Measurements from ENCODE around the gene HES4.

HES4 gene

GRCh38 chr1:1003618-1004419 lies 3.9 kb upstream of the HES4 start:
- TF ChIP-seq TEAD4 (IDR thresholded peaks at IDR 0.05) (no peak), MAX (IDR thresholded peaks at IDR 0.05) (no peak), USF1 (IDR thresholded peaks at IDR 0.05) (no peak), CEBPB (IDR thresholded peaks at IDR 0.05) (no peak), EP300 (IDR thresholded peaks at IDR 0.05; ENCODE audit: borderline replicate concordance) (no peak), EGR1 (IDR thresholded peaks at IDR 0.05) (no peak), NFIC (IDR thresholded peaks at IDR 0.05) (no peak), REST (IDR thresholded peaks at IDR 0.05; ENCODE audit: low read depth) (no peak), FOXM1 (IDR thresholded peaks at IDR 0.05; ENCODE audit: borderline replicate concordance, low read depth) (no peak), YY1 (IDR thresholded peaks at IDR 0.05; ENCODE audit: low read depth) (no peak), TAF1 (IDR thresholded peaks at IDR 0.05; ENCODE audit: low read depth) (no peak)

GRCh38 chr1:1001057-1001783 lies 1.3 kb upstream of the HES4 start:
- TF ChIP-seq USF1 (IDR thresholded peaks at IDR 0.05) (no peak), ZBTB7A (IDR thresholded peaks at IDR 0.05; ENCODE audit: low read depth) (peak; percentile 80; the same call in 1 of the 2 replicates), EP300 (IDR thresholded peaks at IDR 0.05; ENCODE audit: borderline replicate concordance) (peak; percentile 7; the same call in 1 of the 2 replicates)

- no peak for TF ChIP-seq YY1 (IDR thresholded peaks at IDR 0.05; ENCODE audit: low read depth)
- TF ChIP-seq TCF12 (IDR thresholded peaks at IDR 0.05; ENCODE audit: low read depth) = peak; percentile 18; the same call in 1 of the 2 replicates
- TF ChIP-seq TEAD4 (IDR thresholded peaks at IDR 0.05) = no peak
- peak; percentile 1; the same call in 1 of the 2 replicates for TF ChIP-seq NFIC (IDR thresholded peaks at IDR 0.05)
- TF ChIP-seq MAX (IDR thresholded peaks at IDR 0.05) = peak; percentile 98
- peak; percentile 84 for TF ChIP-seq USF1 (IDR thresholded peaks at IDR 0.05)
- peak; percentile 6 for TF ChIP-seq EGR1 (IDR thresholded peaks at IDR 0.05)
- no peak for TF ChIP-seq TAF1 (IDR thresholded peaks at IDR 0.05; ENCODE audit: low read depth)
- TF ChIP-seq CEBPB (IDR thresholded peaks at IDR 0.05) = peak; percentile 84
- peak; percentile 28; the same call in 1 of the 2 replicates for TF ChIP-seq EP300 (IDR thresholded peaks at IDR 0.05; ENCODE audit: borderline replicate concordance)
- peak; percentile 99 for TF ChIP-seq ZBTB7A (IDR thresholded peaks at IDR 0.05; ENCODE audit: low read depth)
- peak; percentile 97 for TF ChIP-seq CREB1 (IDR thresholded peaks at IDR 0.05; ENCODE audit: low read depth)
Observed at GRCh38 chr1:1000357-1001056, 610 bp upstream of the HES4 start.

- TF ChIP-seq USF1 (IDR thresholded peaks at IDR 0.05) = no peak
- no peak for TF ChIP-seq CEBPB (IDR thresholded peaks at IDR 0.05)
- TF ChIP-seq REST (IDR thresholded peaks at IDR 0.05; ENCODE audit: low read depth) = no peak
- TF ChIP-seq TEAD4 (IDR thresholded peaks at IDR 0.05) = no peak
- 0 out of 2 replicates have a peak, but pooled peaks have one; percentile 12 for TF ChIP-seq EP300 (IDR thresholded peaks at IDR 0.05; ENCODE audit: borderline replicate concordance)
- no peak for TF ChIP-seq YY1 (IDR thresholded peaks at IDR 0.05; ENCODE audit: low read depth)
- no peak for TF ChIP-seq TCF12 (IDR thresholded peaks at IDR 0.05; ENCODE audit: low read depth)
- TF ChIP-seq FOXM1 (IDR thresholded peaks at IDR 0.05; ENCODE audit: borderline replicate concordance, low read depth) = no peak
- TF ChIP-seq NFIC (IDR thresholded peaks at IDR 0.05) = peak; percentile 62; the same call in 1 of the 2 replicates
- no peak; the same call in 1 of the 2 replicates for TF ChIP-seq EGR1 (IDR thresholded peaks at IDR 0.05)
- TF ChIP-seq CREB1 (IDR thresholded peaks at IDR 0.05; ENCODE audit: low read depth) = no peak
- TF ChIP-seq ZBTB7A (IDR thresholded peaks at IDR 0.05; ENCODE audit: low read depth) = peak; percentile 86; the same call in 1 of the 2 replicates
- TF ChIP-seq MAX (IDR thresholded peaks at IDR 0.05) = peak; percentile 55; the same call in 1 of the 2 replicates
- no peak; the same call in 1 of the 2 replicates for TF ChIP-seq TAF1 (IDR thresholded peaks at IDR 0.05; ENCODE audit: low read depth)
- TF ChIP-seq RAD21 (IDR thresholded peaks at IDR 0.05; ENCODE audit: low read depth) = no peak
Observed at GRCh38 chr1:998995-999724, 737 bp downstream of the HES4 start.
